K562 (cell line): ENCODE results near the gene DNAAF8. TPM values are rescaled to one million over a fixed set of nuclear protein-coding genes. Genes with fewer than 3 reads are reported as not detected.
A peak's percentile ranks its signal among the peaks of the same experiment; 100 is the strongest.

Experiments
- ARID3A ChIP-seq: IDR thresholded peaks from 2 replicates; pipeline ENCODE4 v1.6.1; 2012; ENCODE audit warnings: low read depth, low read length, improper control_type of control experiment, borderline replicate concordance
- E2F6 ChIP-seq, 2 experiments: IDR thresholded peaks; 2 replicates each; pipeline ENCODE4 v1.6.1; 2011; ENCODE audit warnings: borderline replicate concordance in 1 of 2, control low read depth in 1 of 2, low read depth in 1 of 2, low read length in 1 of 2, mild to moderate bottlenecking in 1 of 2, mixed read lengths in 1 of 2, moderate library complexity in 1 of 2; ENCODE audit not compliant: insufficient read depth in 1 of 2, insufficient read length in 1 of 2, poor library complexity in 1 of 2, severe bottlenecking in 1 of 2; ENCODE audit errors: extremely low read depth in 1 of 2
- ETV5 ChIP-seq: sonication (generic); formaldehyde crosslinking; IDR thresholded peaks from 2 replicates; pipeline ENCODE4 v1.4.0; 2020; ENCODE audit warnings: low read depth, mild to moderate bottlenecking, missing genetic modification reagents
- GABPB2 ChIP-seq: fragments of 250-450 bp; sonication (Bioruptor Pico); conservative IDR thresholded peaks from 2 replicates; pipeline ENCODE4 v1.5.1; 2021; ENCODE audit warnings: mild to moderate bottlenecking
- HDAC2 ChIP-seq: fragments of 450-650 bp; IDR thresholded peaks from 2 replicates; pipeline ENCODE4 v1.6.1; 2016; ENCODE audit warnings: mild to moderate bottlenecking
- MTF1 ChIP-seq: fragments of 250-450 bp; sonication (Bioruptor Pico); IDR thresholded peaks from 2 replicates; pipeline ENCODE4 v1.9.0; 2021; ENCODE audit warnings: moderate library complexity, mild to moderate bottlenecking, inconsistent platforms, borderline replicate concordance
- PHF21A ChIP-seq: fragments of 450-650 bp; IDR thresholded peaks from 2 replicates; pipeline ENCODE4 v1.6.1; 2017; ENCODE audit warnings: low read depth, borderline replicate concordance
- PURB ChIP-seq: sonication (generic); formaldehyde crosslinking; IDR thresholded peaks from 2 replicates; pipeline ENCODE4 v1.9.0; 2021; ENCODE audit warnings: low read depth, mild to moderate bottlenecking, missing genetic modification reagents
- TBP ChIP-seq: optimal IDR thresholded peaks from 2 replicates; pipeline ENCODE3; 2011; ENCODE audit warnings: low read depth, low read length, improper control_type of control experiment
- YY1 ChIP-seq, 3 experiments: IDR thresholded peaks; 2 replicates each; pipeline ENCODE4 v1.6.1; 2011; ENCODE audit warnings: low read length in 2 of 3, mild to moderate bottlenecking in 2 of 3, moderate library complexity in 2 of 3, borderline replicate concordance in 1 of 3, control low read depth in 1 of 3, low read depth in 1 of 3; ENCODE audit not compliant: insufficient read depth in 3 of 3, insufficient replicate concordance in 2 of 3, control insufficient read depth in 1 of 3, insufficient read length in 1 of 3; ENCODE audit errors: extremely low read depth in 1 of 3
- ZBTB11 ChIP-seq, 3 experiments: fragments of 200-800 bp in 1 of 3; fragments of 250-450 bp in 1 of 3; fragments of 450-650 bp in 1 of 3; sonication (Bioruptor Pico) in 1 of 3; sonication (Bioruptor generic) in 1 of 3; formaldehyde crosslinking in 1 of 3; IDR thresholded peaks; 2 replicates each; pipeline versions ENCODE4 v1.6.1 to v1.8.0; 2016 to 2022; ENCODE audit warnings: mild to moderate bottlenecking in 2 of 3, missing genetic modification characterization in 2 of 3, missing compliant biosample characterization in 1 of 3, moderate library complexity in 1 of 3
- ZBTB7A ChIP-seq: IDR thresholded peaks from 2 replicates; pipeline ENCODE4 v1.6.1; 2011; ENCODE audit warnings: low read depth, mild to moderate bottlenecking, low read length, moderate library complexity, borderline replicate concordance; ENCODE audit not compliant: control insufficient read depth
- ZEB2 ChIP-seq: fragments of 450-650 bp; IDR thresholded peaks from 2 replicates; pipeline ENCODE4 v1.6.1; 2016
- ZKSCAN1 ChIP-seq: fragments of 150-350 bp; IDR thresholded peaks from 2 replicates; pipeline ENCODE4 v1.6.1; 2016; ENCODE audit warnings: low read depth, low read length
- ZNF449 ChIP-seq: fragments of 250-450 bp; sonication (Bioruptor Pico); IDR thresholded peaks from 2 replicates; pipeline ENCODE4 v1.8.0; 2022; ENCODE audit warnings: moderate library complexity, mild to moderate bottlenecking, inconsistent platforms
- ZNF76 ChIP-seq: fragments of 250-450 bp; sonication (Bioruptor Pico); IDR thresholded peaks from 2 replicates; pipeline ENCODE4 v1.4.0; 2020; ENCODE audit warnings: mild to moderate bottlenecking, moderate library complexity, borderline replicate concordance
- polyA plus RNA-seq, 8 experiments: library from polyadenylated mRNA; depleted of rRNA in 4 of 8; stranded (reverse) in 5 of 8; unstranded in 3 of 8; fragments of >200 nt; fragmentation: Nextera tagmentation in 2 of 8; fragmentation: Illumina TruSeq in 1 of 8; extraction: Ambion mirVana in 2 of 8; extraction: Trizol in 1 of 8; gene quantifications; 2 replicates each; pipeline versions ENCODE4 v1.2.1 to v1.2.3, GENCODE V29; 2011 to 2014; ENCODE audit warnings: inconsistent platforms in 1 of 8, missing spikeins in 1 of 8
- total RNA-seq, 7 experiments: library from RNA; depleted of rRNA in 6 of 7; stranded (reverse); fragments of >200 nt in 6 of 7; fragmentation: Illumina TruSeq in 2 of 7; extraction: Trizol in 2 of 7; gene quantifications; 2 replicates each; pipeline versions ENCODE4 v1.2.1 to v1.2.3, GENCODE V29; 2011 to 2021; ENCODE audit warnings: low replicate concordance in 1 of 7

The DNAAF8 gene
- total and polyA plus RNA-seq, 9 of the 15 experiments (the other 6 are each of a cell fraction or from before 2014, with no cell fraction given) = 0.04 to 0.12 (median 0.10) TPM; not detected in 6

- peak in 1 of 3 experiments; percentile 34; a peak in 1 of 6 replicates for TF ChIP-seq ZBTB11 (CRISPR knock-in tag; IDR thresholded peaks at IDR 0.05)
- TF ChIP-seq TBP = peak; percentile 77
- TF ChIP-seq E2F6 (IDR thresholded peaks at IDR 0.05; ENCODE audit: borderline replicate concordance in 1 of 2, extremely low read depth in 1 of 2, insufficient read depth in 1 of 2, insufficient read length in 1 of 2, low read depth in 1 of 2, low read length in 1 of 2, poor library complexity in 1 of 2, severe bottlenecking in 1 of 2) = peak; percentile 20 to 31
- TF ChIP-seq HDAC2 = peak; percentile 73
- peak; percentile 77; the same call in 1 of the 2 replicates for TF ChIP-seq ZNF76 (CRISPR knock-in tag)
- no peak for TF ChIP-seq MTF1
- TF ChIP-seq ETV5 (CRISPR knock-in tag) = 0 out of 2 replicates have a peak, but pooled peaks have one; percentile 57
- no peak for TF ChIP-seq PURB (CRISPR knock-in tag)
- peak in 2 of 3 experiments; percentile 29 to 77 for TF ChIP-seq YY1 (IDR thresholded peaks at IDR 0.05; ENCODE audit: borderline replicate concordance in 1 of 3, control insufficient read depth in 1 of 3, extremely low read depth in 1 of 3, insufficient read depth in 3 of 3, insufficient read length in 1 of 3, insufficient replicate concordance in 2 of 3, low read depth in 1 of 3, low read length in 2 of 3)
- TF ChIP-seq ZKSCAN1 = 0 out of 2 replicates have a peak, but pooled peaks have one; percentile 6
- TF ChIP-seq PHF21A = no peak
- no peak for TF ChIP-seq GABPB2
- TF ChIP-seq ARID3A = no peak
- TF ChIP-seq ZBTB7A = peak; percentile 96
- TF ChIP-seq ZEB2 = 0 out of 2 replicates have a peak, but pooled peaks have one; percentile 32
- TF ChIP-seq ZNF449 (CRISPR knock-in tag) = no peak
These were observed 32.7 kb downstream of the DNAAF8 start, which contains the start of gene ZNF500 (continued) for GRCh38 chr16:4766875-4767628.
